Peyer's patch (tissue), 4 donors: Measurements from ENCODE around the gene MRPS23. TPM values are rescaled to one million over a fixed set of nuclear protein-coding genes. Genes with fewer than 3 reads are reported as not detected.

Experiments used
- DNase-seq, 3 donors: peaks; one replicate each; pipeline ENCODE4 v3.0.0-alpha.2; 2017 to 2019
- H3K27ac ChIP-seq, 4 donors: fragments of 200-600 bp; sonication (generic); one replicate each; pipeline ENCODE4 v1.5.1; 2016 to 2019
- H3K27me3 ChIP-seq, 2 donors: fragments of 200-600 bp; sonication (generic); one replicate each; pipeline ENCODE4 v1.5.1; 2019
- H3K36me3 ChIP-seq, 3 donors: fragments of 200-600 bp; sonication (generic); one replicate each; pipeline ENCODE4 v1.5.1; 2016 to 2019
- H3K4me1 ChIP-seq, 4 donors: fragments of 200-600 bp; sonication (generic); one replicate each; pipeline ENCODE4 v1.5.1; 2016 to 2019
- H3K4me3 ChIP-seq, 4 donors: fragments of 200-600 bp; sonication (generic); 1 replicate in 3 of 4; 2 replicates in 1 of 4; pipeline ENCODE4 v1.5.1; 2016 to 2019; ENCODE audit warnings: mild to moderate bottlenecking in 1 of 4
- H3K9me3 ChIP-seq, 4 donors: fragments of 200-600 bp; sonication (generic); one replicate each; pipeline ENCODE4 v1.5.1; 2016 to 2019; ENCODE audit warnings: mild to moderate bottlenecking in 1 of 4
- POLR2A ChIP-seq, 2 donors: fragments of 450-650 bp; IDR thresholded peaks; one replicate each; pipeline ENCODE4 v1.5.1; 2017; ENCODE audit warnings: antibody characterized with exemption in 2 of 2, mild to moderate bottlenecking in 2 of 2, moderate library complexity in 2 of 2
- total RNA-seq, 4 donors: library from RNA; depleted of rRNA; stranded (reverse); fragments of >200 nt; gene quantifications; one replicate each; pipeline ENCODE4 v1.1.0, GENCODE V29; 2016
- TF ChIP-seq, protein P1 (sequence below), 6 experiments: fragments of 450-650 bp in 4 of 6; fragments of 200-600 bp in 2 of 6; sonication (generic) in 1 of 6; IDR thresholded peaks; one replicate each; pipeline ENCODE4 v1.5.1; 2017 to 2019; ENCODE audit warnings: antibody characterized with exemption in 6 of 6, mild to moderate bottlenecking in 3 of 6, moderate library complexity in 1 of 6

MRPS23 gene
- total RNA-seq, 4 donors from 2014 or later, result 0.83 to 7.4 (median 5.2) TPM

DNA sequence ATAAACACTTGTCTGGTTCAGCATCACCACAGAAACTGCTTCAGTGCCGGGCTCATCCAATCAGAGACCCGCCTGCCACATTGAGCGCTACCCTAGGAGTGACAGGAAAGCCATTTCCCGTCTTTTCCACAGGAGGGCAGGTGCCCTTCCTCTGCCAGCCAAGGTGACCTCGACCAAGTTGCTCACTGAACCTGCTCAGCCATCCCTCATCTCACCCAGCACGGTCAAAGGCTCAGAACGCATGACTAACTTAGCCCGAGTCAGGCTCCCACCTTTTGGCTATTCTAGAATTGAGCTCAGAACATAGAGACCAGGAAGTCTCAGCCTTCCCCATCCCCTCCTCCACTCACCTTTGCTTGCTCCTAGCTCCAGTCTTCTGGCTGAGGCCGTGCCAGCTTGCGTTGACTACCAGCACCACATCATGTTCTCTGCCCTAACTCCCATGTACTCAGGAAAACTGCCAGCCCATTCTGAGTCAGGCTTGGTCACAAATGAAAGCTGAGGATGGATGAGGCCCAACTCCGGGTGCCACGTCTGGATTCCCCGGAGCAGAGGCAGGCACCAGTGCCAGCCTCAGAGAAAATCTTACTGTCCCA, 15.6 kb downstream of the MRPS23 start:
- Histone ChIP-seq H3K36me3 (peaks cover 0 to 17% (median 0%) of the 10 kb centered on the region in 3 donors), H3K9me3 (no peaks in the 10 kb centered on the region), H3K4me3 (no peak overlapping the region), H3K4me1 (peaks cover 0 to 7% (median 0%) of the 10 kb centered on the region in 4 donors), H3K27me3 (no peaks in the 10 kb centered on the region), H3K27ac (no peak overlapping the region)
- DNase-seq, result no peak
- TF ChIP-seq POLR2A (IDR thresholded peaks at IDR 0.05), result no peak
- TF ChIP-seq, protein P1, sequence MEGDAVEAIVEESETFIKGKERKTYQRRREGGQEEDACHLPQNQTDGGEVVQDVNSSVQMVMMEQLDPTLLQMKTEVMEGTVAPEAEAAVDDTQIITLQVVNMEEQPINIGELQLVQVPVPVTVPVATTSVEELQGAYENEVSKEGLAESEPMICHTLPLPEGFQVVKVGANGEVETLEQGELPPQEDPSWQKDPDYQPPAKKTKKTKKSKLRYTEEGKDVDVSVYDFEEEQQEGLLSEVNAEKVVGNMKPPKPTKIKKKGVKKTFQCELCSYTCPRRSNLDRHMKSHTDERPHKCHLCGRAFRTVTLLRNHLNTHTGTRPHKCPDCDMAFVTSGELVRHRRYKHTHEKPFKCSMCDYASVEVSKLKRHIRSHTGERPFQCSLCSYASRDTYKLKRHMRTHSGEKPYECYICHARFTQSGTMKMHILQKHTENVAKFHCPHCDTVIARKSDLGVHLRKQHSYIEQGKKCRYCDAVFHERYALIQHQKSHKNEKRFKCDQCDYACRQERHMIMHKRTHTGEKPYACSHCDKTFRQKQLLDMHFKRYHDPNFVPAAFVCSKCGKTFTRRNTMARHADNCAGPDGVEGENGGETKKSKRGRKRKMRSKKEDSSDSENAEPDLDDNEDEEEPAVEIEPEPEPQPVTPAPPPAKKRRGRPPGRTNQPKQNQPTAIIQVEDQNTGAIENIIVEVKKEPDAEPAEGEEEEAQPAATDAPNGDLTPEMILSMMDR (IDR thresholded peaks at IDR 0.05), result peak in 1 of 6 experiments; percentile 11

- Histone ChIP-seq H3K4me1 (peaks cover 0 to 7% (median 0%) of the 10 kb centered on the region in 4 donors), H3K4me3 (peak overlapping the region; percentile 8 to 46 (median 42)), H3K27ac (peak overlapping the region in 1 of 4 donors; percentile 44), H3K36me3 (peaks cover 0 to 8% (median 0%) of the 10 kb centered on the region in 3 donors), H3K9me3 (no peaks in the 10 kb centered on the region), H3K27me3 (no peaks in the 10 kb centered on the region)
- no peak for TF ChIP-seq POLR2A (IDR thresholded peaks at IDR 0.05)
- TF ChIP-seq, protein P1 (IDR thresholded peaks at IDR 0.05), result peak; percentile 64 to 94 (median 81)
- peak; percentile 65 to 89 (median 66) for DNase-seq
Measured at GRCh38 chr17:57833179-57833939, 16.5 kb downstream of the MRPS23 start.

DNA sequence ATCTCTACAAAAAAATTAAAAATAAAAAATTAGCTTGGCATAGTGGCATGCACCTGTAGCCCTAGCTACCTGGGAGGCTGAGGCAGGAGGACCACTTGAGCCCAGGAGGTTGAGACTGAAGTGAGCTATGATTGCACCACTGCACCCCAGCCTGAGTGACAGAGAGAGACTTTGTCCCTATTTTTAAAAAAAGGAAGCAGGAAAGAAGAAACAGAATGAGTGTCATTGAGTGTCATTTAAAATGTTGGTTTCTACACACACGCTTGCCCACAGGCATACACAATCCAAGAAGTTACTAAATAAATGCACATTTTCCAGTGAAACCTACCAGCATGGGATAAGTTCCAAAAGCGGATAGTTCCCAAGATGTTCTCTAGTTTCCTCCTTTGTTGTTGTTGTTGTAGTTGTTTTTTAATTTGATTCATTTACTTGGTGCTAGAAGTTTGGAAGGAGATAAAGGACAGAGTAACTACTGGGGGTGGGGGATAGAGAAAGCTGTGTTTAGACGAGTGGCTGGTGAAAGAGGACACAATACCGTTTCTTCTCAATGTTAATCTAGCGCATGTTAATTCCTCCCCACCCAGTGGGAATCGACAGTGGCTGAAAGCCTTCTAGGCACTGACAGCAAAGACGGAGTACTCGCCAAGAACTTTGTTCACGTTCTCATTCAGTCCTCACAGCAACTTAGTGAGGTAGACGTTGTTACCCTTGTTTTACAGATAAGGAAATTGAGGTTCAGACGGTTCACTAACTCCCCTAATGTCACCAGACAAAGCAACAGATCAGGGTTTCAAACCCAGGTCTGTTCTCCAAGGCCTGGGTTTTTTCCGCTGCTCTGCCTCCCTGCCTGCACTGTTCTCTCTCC, 17.3 kb downstream of the MRPS23 start:
- Histone ChIP-seq H3K27ac (peak overlapping the region in 1 of 4 donors; percentile 44), H3K9me3 (no peaks in the 10 kb centered on the region), H3K4me1 (peaks cover 0 to 7% (median 0%) of the 10 kb centered on the region in 4 donors), H3K36me3 (peaks cover 0 to 4% (median 0%) of the 10 kb centered on the region in 3 donors), H3K4me3 (peak overlapping the region; percentile 8 to 46 (median 42)), H3K27me3 (no peaks in the 10 kb centered on the region)
- no peak for TF ChIP-seq POLR2A (IDR thresholded peaks at IDR 0.05)
- TF ChIP-seq, protein P1 (IDR thresholded peaks at IDR 0.05), result no peak
- DNase-seq, result no peak

DNA sequence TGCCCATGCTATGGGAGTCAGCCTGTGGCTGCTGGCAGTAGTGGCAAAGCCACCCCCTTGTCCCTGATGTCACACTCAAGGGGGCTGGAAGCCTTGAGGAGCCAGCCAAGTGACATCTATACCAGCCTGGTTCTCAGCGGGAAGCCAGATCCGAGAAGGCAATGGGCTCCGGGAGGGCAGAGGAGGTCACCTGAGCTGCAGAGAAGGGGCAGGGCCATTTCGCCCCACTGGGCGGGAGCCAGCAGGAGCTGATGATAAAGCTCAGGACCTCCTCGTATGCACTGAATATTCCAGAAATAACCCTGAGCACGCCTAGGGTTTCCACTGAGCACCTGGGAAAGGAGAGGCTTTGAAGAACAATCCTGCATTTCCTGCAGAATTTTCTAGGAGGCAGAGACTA, 19.0 kb downstream of the MRPS23 start:
- no peaks in the 10 kb centered on the region for H3K9me3 ChIP-seq
- no peak overlapping the region for H3K4me3 ChIP-seq
- TF ChIP-seq, protein P1 (IDR thresholded peaks at IDR 0.05), result no peak
- no peak for TF ChIP-seq POLR2A (IDR thresholded peaks at IDR 0.05)
- no peak for DNase-seq
- peaks cover 0 to 7% (median 0%) of the 10 kb centered on the region in 4 donors for H3K4me1 ChIP-seq
- no peak overlapping the region for H3K27ac ChIP-seq
- H3K36me3 ChIP-seq, result no peaks in the 10 kb centered on the region
- H3K27me3 ChIP-seq, result no peaks in the 10 kb centered on the region
